Ovary (tissue), 3 donors: ENCODE data around the gene CMPK2.

Experiments used
- CTCF ChIP-seq, 3 donors: fragments of 450-650 bp in 2 of 3; fragments of 200-600 bp in 1 of 3; IDR thresholded peaks; one replicate each; pipeline versions ENCODE4 v1.5.1 to v1.8.0; 2016 to 2022; ENCODE audit warnings: antibody characterized with exemption in 3 of 3, mild to moderate bottlenecking in 1 of 3
- EP300 ChIP-seq: sonication (generic); formaldehyde crosslinking; IDR thresholded peaks from one replicate; pipeline ENCODE4 v1.6.1; 2017; ENCODE audit warnings: antibody characterized with exemption
- POLR2A ChIP-seq: fragments of 450-650 bp; IDR thresholded peaks from one replicate; pipeline ENCODE4 v1.6.1; 2017; ENCODE audit warnings: antibody characterized with exemption, mild to moderate bottlenecking, moderate library complexity
- donor health status: DM: no; HTN: no; CAD: no.

DNA sequence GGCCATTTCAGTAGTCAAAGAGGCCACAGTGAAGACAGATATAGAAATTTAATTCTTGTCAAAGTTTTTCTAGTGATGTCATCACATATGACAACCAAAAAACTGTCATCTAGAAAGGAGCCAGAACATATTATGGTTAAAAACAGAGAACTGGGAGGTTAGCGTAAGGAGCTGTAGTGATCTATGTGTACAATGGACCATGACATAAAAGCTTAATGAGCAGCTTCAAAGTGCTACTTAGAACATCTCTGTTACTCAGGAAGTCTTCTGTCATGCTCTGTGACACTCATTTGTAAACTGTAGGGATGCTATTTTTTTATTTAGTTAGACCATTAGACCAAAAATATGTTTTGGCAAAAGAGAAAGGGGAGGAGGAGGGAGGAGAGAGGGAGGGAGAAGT lies 57.3 kb downstream of the CMPK2 start:
- TF ChIP-seq POLR2A (no peak), CTCF (IDR thresholded peaks at IDR 0.05) (no peak), EP300 (no peak)
